HG02840 (cell line): ENCODE results near the gene LIPG.
"Not testable (repeated sequence)": the region's sequence is repeated elsewhere in the genome, so short reads cannot be mapped to it uniquely, and the experiment has no call there.

Source experiments
- ATAC-seq: cut with Tn5 transposase; IDR thresholded peaks from one replicate; pipeline ENCODE4 v1.9.1; 2021; ENCODE audit warnings: mild to moderate bottlenecking, moderate library complexity, moderate number of reproducible peaks; ENCODE audit not compliant: unreplicated experiment, low FRiP score

LIPG gene

GRCh38 chr18:49561289-49562193, at the start of gene LIPG:
Gene LIPG (plus strand): TSS chr18:49562057. CDS start chr18:49562309, 252 bp downstream.
- ATAC-seq, result peak; percentile 82

- ATAC-seq, result not testable (repeated sequence)
Measured at GRCh38 chr18:49512876-49513275, 49.0 kb upstream of the LIPG start.

- ATAC-seq, result no peak
Measured at GRCh38 chr18:49514577-49514976, 47.3 kb upstream of the LIPG start.

DNA sequence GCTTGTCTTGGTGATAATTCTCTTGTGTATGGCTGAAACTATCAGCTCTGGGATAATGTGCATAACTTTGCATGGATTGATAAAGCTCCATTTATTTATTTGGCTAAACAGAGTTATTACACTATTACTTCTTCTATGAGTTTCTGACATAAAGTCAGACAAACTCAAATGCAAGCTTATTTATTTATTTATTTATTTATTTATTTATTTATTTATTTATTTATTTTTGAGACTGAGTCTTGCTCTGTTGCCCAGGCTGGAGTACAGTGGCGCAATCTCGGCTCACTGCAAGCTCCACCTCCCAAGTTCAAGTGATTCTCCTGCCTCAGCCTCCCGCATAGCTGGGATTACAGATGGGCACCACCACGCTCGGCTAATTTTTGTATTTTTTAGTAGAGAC, 46.9 kb upstream of the LIPG start:
- ATAC-seq, result not testable (repeated sequence)

DNA sequence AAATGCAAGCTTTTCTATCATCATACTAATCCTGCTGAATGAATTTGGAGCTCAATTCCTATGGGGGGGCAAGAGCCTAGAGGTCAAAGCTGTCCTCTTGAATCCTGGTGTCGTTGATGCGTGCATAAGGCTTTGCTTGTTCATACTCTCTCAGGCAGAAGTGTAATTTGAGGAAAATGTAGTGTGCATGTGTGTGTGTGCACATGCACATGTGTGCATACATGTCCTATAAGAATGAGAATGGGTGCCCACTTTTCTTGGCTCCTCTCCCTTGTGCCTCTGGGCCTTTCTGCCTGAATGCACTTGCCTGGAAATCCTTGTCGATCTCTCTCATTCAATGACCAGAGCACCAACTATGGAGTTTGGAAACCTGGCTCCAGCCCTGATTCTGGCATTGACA, 46.3 kb upstream of the LIPG start:
- no peak for ATAC-seq

DNA sequence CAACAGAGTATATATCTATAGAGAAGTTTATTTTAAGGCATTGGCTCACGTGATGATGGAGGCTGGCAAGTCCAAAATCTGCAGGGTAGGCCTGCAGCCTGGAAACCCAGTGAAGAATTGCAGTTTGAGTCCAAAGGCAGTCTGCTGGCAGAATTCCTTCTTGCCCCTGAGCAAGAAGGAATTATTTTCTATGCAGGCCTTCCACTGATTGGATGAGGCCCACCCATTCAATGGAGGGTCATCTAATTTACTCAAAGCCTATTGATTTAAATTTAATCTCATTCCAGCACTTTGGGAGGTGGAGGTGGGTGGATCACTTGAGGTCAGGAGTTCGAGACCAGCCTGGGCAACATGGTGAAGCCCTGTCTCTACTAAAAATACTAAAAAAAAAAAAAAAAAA, 44.4 kb upstream of the LIPG start:
- ATAC-seq, result no peak

DNA sequence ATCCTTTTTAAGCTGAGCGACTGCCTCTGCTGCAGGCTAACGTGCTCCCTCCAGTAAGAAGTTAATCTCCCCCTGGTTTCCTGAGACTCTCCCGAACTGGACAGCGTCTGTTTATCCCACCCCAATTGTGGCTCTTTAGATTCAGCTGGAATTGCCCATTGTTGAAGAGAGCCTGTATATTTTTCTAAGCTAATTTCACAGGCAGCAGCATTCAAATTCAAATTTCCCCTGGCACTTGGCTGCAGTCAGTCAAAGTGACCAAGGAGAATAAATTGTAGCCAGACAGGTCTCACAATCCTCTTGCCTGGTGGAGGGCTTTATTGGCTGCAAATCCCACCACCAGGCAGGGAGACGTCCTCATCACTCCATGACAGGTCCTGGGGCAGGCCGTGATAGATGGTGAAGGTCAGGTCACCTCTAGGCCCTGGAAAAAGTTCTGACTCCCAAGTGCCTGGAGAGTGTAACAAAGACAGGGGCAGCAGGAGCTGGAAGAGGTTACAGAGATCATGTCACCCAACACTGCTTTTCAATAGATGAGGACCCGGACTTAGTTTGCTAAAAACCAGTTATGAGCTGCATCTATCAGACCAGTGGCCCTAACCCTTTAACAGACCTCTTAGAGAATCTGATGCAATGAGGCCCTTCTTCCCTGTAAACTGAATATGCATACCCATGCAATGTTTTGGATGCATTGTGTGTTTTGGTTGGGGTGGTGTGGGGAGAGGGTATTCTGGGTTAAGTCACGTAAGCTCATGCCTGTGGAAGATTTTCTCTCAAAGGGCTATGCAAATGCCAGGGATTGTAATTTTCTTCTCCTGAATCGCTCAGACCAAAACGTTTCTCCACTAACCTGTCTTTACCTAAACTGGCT, 42.5 kb upstream of the LIPG start:
- no peak for ATAC-seq

DNA sequence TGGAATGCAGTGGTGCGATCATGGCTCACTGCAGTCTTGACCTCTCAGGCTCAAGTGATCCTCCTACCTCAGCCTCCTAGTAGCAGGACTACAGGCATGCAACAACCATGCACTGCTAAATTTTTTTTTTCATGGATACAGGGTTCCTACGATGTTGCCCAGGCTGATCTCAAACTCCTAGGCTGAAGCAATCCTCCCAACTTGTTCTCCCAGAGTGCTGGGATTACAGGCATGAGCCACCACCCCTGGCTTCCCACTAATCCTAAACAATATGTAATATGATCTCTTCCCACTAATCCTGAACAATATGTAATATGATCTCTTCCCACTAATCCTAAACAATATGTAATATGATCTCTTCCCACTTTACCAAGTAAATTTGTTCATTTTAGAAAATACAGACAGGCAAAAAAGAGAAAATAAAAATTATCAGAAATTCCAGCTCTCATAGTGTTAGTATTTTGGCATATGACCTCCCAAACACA, 41.2 kb upstream of the LIPG start:
- no peak for ATAC-seq

DNA sequence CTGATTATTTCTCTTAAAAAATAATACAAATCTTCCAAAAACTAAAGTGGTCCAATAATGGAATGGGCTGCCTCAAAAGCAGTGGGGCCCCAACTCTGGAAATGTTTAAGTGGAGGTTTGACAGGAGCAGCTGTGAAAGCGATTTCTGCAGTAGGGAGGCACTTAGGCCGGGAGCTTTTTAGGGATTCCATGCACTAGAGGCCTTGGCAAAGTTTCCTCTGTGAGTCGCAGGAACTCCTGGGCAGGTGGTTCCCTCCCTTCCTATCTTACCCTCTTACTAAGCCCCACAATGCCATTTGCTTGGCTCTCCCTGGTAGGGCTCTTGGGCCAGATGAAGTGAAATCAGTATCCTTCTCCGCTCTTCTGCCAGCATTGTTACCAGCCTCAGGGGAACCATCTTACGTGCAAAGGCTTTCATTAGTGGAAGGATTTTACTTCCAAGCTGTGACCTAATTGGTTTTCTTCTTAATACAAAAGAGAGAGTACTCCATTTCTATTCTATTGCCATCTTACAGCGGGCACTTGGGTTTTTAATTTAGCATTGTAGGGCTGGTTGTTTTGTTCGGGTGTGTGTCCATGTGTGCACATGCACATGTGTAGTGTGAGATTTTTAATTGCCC, 40.5 kb upstream of the LIPG start:
- ATAC-seq, result no peak

DNA sequence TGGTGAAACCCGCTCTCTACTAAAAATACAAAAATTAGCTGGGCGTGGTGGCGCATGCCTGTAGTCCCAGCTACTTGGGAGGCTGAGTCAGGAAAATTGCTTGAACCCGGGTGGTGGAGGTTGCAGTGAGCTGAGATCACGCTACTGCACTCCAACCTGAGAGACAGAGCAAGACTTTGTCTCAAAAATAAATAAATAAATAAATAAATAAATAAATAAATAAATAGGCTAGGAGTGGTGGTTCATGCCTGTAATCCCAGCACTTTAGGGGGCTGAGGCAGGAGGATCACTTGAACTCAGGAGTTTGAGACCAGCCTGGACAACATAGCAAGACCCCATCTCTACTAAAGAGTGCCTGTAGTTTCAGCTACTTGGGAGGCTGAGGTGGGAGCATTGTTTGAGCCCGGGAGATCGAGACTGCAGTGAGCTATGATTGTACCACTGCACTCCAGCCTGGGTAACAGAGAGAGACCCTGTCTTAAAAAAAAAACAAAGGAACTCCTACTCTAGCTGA, 38.2 kb upstream of the LIPG start:
- ATAC-seq, result not testable (repeated sequence)

- ATAC-seq, result no peak
Measured at GRCh38 chr18:49524349-49524748, 37.5 kb upstream of the LIPG start.

GRCh38 chr18:49524951-49525350, 36.9 kb upstream of the LIPG start:
- no peak for ATAC-seq

GRCh38 chr18:49525981-49526380, 35.9 kb upstream of the LIPG start:
- ATAC-seq, result no peak

DNA sequence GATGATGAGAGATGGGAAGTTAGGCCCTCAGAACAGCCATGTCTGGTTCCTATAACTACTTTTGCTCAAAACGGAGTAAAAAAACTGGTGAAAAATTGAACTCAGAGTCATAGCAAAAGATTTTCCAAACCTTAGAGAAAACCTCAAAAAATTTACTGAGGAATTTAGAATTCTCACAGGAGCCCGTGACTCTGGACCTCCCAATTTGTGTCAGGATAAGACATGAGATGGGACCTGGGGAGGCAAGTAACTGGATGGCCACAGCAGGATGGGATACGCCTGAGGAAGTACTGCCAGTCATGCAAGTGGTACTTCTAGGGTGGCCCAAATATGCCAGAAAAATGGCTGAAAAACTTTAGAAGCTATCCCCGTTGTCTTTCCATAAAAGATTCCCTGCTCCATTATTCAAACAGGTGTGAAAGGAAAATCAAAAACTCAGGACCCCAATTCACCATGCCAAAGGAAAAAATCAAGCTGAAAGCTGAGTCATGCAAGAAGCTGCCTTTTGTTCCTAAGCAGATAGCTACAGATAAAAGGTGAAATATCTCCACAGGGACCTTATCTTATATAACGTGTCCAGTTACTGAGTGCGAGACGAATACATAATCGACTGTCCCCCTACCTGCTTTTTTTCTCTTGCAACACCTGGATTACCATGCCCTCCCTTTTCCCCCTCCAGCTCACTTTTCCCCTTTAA, 34.1 kb upstream of the LIPG start:
- no peak for ATAC-seq

GRCh38 chr18:49529596-49529995, 32.3 kb upstream of the LIPG start:
- ATAC-seq, result no peak

DNA sequence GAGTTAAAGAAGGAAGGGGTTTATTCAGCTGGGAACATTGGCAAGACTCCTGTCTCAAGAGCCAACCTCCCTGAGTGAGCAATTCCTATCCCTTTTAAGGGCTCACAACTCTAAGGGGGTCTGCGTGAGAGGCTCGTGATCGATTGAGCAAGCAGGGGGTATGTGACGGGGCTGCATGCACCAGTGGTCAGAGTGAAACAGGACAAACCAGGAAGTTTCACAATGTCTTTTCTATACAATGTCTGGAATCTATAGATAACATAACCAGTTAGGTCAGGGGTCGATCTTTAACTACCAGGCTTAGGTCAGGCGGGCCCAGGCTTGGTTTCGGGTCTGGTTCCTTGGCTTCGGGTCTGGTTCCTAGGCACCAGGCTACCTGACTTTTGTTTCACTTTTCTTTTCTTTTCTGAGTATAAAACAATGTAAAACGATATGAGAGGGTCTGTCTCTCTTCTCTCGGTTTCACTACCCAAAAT, 30.1 kb upstream of the LIPG start:
- no peak for ATAC-seq

DNA sequence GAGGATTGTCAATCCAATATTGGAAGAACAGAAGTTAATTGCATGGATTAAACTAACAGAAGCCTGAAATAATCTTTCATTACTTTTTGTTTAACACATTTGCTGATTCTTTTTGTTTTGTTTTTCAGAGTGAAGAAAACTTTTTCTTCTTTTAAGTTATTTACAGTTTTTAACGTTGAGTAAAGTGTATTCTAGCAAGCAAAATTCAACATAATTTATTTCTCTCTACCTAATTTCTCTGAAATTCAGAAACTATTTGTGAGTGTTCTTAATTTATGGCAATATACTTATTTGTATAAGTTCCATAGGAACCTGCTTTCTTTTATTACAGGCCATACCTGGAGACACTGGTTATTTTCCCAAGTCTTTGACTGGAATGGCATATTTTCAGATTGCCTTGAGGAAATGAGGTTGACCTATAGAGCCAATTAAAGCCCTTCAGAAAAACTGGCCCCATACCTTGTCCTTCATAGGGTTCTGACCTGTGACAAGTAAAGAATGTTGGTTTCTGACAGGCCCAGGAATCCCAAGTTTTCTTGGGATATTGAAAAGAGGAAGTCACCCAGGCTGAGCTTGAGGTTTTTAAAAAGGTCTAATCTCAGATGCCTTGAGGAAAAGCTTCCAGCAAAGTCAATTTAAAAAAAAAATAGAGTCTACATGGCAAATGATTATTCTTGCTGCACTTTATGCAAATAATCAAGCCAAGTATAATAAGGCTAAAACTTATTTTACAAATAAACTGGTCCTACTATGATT, 26.8 kb upstream of the LIPG start:
- ATAC-seq, result no peak

GRCh38 chr18:49537232-49537896, 24.5 kb upstream of the LIPG start:
- ATAC-seq, result no peak

GRCh38 chr18:49544362-49544761, 17.5 kb upstream of the LIPG start:
- no peak for ATAC-seq
